GM19240 (cell line): ENCODE results near the gene GPC3.
"Not testable (repeated sequence)": the region's sequence is repeated elsewhere in the genome, so short reads cannot be mapped to it uniquely, and the experiment has no call there.

Experiments used
- DNase-seq: peaks from one replicate; pipeline ENCODE4 v3.0.0; 2011; ENCODE audit warnings: low spot score; ENCODE audit not compliant: insufficient read length

GPC3 gene

GRCh38 chrX:133999031-133999705 lies 13.8 kb upstream of the GPC3 start:
- no peak for DNase-seq

DNA sequence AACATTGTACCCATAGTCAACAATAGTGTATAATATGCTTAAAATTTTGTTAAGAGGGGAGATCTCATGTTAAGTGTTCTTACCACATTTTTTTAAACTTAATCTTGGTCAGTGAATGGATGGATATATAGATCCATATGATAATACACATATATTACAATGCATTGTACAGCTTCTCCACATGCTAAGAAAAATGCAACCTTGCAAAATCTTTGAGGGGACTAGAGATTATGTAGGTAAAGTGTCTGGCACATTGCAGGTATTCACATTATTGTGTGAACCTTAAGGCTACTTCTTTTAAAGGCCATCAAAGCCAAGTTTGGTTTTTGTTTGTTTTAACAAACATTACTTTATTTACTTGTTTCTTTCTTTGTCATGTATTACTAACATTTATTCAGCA lies 10.4 kb upstream of the GPC3 start:
- no peak for DNase-seq

DNA sequence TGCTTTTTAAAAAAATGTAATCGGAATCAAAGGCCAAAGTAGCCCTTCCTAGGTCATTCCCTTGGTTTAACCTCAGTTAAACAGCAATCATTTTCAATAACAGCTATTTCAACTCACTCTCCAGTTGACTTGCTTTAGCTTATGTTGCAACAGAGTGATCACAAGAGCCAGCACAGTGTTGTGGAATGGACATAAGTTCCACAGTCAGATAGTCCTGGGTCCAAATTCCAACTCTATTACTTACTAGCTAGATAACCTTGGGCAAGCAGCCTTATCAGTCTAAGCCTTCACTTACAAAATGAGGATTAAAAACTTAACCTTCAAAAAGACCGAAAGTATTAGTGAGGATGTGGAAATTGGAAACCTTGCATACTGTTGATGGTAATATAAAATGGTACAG lies 9.2 kb upstream of the GPC3 start:
- no peak for DNase-seq

GRCh38 chrX:133992882-133993281 lies 7.5 kb upstream of the GPC3 start:
- no peak for DNase-seq

DNA sequence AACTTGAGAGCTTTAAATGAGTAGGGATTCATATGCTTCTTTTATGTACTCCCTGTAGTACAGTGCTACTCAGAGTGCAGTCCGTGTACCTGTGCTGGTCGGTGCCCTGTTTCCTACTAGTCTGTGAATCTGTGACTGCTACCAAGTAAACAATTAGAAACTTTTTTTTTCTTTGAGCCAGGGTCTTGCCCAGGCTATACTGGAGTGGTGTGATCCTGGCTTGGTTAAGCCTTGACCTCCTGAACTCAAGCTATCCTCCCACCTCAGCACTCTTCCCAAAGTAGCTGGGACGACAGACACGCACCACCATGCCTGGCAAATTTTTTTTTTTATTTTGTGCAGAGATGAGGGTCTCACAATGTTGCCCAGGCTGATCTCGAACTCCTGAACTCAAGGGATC lies 6.4 kb upstream of the GPC3 start:
- no peak for DNase-seq

DNA sequence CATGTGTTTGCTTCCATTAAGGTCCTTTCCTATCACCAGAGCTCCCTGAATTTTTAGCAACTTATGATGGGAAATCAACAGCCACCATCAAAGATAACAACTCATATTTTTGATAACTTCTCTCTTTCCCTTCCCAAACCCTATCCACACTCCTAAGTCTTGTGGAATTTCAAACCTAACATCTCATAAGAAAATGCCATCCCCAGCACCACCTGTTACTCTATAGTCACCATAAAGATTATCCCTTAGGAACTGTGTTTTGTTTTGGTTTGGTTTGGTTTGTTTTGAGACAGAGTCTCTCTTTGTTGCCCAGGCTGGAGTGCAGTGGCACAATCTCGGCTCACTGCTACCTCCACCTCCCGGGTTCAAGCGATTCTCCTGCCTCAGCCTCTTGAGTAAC lies 5.7 kb upstream of the GPC3 start:
- not testable (repeated sequence) for DNase-seq

DNA sequence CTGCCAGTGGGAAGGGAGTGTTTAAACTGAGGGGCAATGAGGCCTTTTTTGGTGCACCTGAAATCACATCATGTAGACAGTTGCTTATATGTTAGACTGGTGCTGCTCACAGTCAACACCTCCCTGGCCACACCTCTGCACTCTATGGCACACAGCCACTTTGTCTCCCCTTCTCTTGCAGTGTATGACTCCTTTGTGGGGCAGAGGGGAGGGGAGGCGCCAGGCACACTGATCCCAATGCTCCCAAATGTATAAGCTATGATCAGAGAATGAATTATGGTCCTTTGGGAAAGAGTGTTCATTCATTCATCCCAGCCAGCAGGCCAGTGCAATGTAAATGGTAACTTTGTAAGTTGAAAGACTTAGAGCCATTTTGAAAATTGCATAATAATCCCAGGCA lies 4.6 kb upstream of the GPC3 start:
- no peak for DNase-seq

DNA sequence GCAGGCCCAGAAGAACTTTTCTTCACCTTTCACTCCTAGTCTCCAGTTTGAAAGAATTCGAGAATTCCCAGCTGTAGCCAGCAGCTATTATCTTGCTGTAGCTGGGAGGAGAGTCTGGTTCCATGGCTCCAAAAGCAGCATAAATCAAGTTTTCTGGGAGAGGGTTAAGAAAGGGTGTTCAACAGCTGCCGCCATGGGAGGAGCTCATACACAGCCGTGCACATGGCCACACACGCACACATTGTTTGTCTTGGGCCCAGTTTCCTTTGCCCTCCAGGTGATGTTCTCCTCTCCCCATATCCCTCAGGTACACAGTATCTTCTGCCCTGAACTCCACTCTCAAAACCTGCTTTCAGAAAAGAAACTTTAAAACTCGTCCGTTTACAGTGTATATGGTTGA lies 4.1 kb upstream of the GPC3 start:
- no peak for DNase-seq

DNA sequence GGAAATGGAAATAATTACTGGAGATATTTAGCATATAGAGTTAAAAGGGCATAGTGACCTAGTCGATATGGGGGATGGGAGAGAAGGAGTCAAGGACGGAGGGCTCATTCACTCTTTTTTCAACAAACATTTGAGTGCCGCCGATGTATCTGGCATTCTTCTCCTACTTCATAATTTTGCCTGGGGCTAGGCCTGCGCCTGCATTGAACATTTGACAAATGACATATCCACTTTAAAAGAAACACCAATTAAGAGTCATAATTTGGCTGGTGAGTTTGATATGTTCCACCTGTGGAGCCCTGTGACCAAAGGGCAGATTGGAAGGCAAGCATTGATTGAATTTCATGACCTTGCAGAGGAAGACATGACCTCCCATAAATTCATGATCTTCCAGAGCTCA lies 2.6 kb upstream of the GPC3 start:
- DNase-seq = no peak

- DNase-seq = no peak
These were observed 1.8 kb upstream of the GPC3 start for GRCh38 chrX:133987188-133987587.

GRCh38 chrX:133985967-133986683 lies 731 bp upstream of the GPC3 start:
- DNase-seq = no peak

DNA sequence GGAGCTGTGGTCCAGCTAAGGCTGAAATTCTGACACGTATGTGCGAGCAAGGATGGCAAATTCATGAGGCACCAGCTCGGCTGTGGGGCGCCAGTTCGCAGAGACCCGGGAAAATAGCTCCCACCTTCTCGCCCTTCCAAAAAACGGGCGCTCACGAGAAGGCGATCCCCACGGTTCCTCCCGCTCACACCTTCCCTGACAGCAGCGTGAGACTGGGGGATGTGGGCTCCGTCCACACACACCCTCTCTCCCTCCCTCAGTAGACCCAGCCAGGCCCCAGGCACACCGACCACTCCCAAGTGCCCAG lies 584 bp downstream of the GPC3 start:
- DNase-seq = no peak

DNA sequence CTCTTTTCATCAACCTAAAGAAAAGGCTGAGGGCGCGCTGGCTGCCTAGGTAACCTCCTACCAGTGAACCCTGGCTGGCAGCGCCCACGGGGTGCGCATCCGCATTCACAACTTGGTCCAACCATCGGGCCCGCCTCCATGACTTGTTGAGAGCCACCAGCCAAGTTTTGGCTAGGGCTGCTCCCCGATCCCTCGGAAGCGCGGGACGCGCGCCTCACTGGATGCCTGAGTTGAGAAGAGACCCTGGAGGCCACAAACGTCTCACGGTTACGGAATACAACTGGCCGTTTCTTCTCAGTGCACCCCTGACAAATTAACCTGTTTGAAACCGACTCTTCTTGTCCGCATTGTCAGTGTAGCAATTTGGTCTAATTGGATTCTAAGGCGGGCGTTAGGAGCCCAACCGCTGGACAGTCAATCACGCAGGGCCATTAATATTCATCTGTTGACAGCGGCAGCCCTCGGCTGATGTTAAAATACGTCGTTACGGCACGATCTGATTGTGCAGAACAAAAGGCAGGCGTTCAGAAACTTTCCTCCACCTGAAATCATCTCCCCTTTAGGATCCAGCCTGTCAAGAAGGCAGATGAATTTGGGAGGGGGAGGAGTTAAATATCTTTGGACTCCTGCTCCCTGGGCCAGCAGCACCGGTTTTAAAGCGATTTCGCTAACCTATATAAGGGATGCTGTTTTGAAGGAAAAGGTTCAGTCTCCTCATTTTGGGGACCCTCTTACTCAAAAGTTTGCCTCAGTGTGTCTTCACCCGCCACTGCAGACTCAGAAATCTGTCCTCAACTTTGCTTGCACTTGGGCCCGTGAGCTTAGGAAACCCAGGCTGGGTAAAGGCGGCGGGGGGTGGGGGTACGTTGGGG lies 1.2 kb downstream of the GPC3 start:
- no peak for DNase-seq

GRCh38 chrX:133983256-133983973 lies 2.0 kb downstream of the GPC3 start:
- no peak for DNase-seq

- no peak for DNase-seq
These were observed 3.5 kb downstream of the GPC3 start for GRCh38 chrX:133981924-133982323.

GRCh38 chrX:133980832-133981588 lies 4.4 kb downstream of the GPC3 start:
- DNase-seq = no peak

DNA sequence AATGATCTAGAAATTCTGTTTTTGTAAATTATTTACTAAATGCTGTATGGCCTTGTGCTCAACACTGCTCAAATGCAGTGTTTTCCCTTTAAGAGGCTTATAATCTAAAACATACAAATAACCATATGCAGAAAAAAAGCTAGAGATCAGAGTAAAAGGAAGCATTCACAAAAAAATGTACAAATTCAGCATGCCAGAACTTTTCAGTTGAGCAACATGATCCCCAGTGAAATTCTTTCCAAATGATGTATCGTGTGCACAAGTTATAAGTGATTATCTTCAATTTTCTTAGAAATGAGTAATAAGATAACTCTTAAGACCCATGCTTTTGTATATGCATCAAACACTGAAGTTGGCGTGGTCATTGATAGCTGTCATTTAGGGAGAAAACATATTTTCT lies 5.0 kb downstream of the GPC3 start:
- no peak for DNase-seq

GRCh38 chrX:133979641-133980230 lies 5.7 kb downstream of the GPC3 start:
- DNase-seq = no peak

DNA sequence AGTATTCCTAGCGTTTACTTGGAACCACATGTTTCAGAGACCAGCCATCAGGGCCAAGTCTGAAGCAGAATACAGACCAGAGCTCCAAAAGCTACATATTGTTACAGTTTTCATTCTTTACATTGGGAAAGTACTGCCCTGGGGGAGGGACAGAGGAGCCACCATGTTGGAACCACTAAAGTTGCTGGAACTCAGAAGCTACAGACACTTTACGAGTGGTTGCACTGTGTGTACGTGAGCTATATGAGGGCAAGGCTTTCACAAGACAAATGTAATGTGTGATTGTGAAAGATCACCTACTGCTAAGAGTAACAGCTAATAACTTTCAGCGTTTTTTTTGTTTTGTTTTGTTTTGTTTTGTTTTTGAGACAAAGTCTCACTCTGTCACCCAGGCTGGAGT lies 11.7 kb downstream of the GPC3 start:
- DNase-seq = no peak

DNA sequence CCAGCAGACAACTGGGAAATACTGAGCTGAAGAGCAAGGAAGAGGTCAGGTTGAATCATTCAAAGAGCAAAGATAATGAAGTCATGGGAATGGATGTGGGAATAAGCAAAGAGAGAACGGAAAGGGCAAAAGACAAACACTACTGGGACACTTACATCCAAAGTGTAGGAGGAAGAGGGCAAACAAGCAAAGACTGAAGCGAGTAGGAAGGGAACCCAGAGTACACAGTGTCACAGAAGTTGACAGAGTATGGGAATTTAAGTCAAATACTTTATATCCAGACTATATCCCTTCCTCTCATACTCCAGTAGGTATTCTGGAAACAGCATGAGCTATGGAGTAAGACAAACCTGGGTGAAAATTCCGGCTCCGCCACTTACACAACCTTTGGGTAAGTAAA lies 12.5 kb downstream of the GPC3 start:
- DNase-seq = no peak

DNA sequence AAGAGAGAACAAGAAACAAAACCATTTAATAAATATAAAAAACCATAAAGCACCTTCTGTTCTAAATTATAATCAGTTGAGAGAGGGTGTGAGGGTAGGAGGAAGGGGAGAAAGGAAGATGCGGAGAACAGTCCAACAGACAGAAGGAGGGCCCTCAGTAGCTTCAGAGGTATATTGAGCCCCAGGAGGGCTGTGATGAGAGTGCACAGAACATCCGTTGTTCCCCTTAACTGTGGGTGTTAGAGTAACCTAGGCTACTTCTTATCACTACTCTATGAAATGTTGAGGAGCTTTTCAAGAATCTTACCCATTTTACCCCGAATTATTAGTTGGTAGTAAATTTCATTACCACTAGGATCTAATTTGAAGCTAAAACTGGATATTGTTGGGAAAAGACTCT lies 13.8 kb downstream of the GPC3 start:
- DNase-seq = no peak
